H1 (cell line): Measurements from ENCODE around the gene NSUN4.

Source experiments
- BCL11A ChIP-seq, 2 experiments: IDR thresholded peaks; one replicate each; pipeline ENCODE4 v1.6.1; 2011; ENCODE audit warnings: low read depth in 2 of 2, low read length in 2 of 2, mild to moderate bottlenecking in 2 of 2
- CEBPB ChIP-seq: IDR thresholded peaks from 2 replicates; pipeline ENCODE4 v1.6.1; 2012; ENCODE audit warnings: low read depth, low read length
- CREB1 ChIP-seq: IDR thresholded peaks from 2 replicates; pipeline ENCODE4 v1.6.1; 2012; ENCODE audit warnings: inconsistent platforms
- CTCF ChIP-seq, 3 experiments: IDR thresholded peaks; 1 replicate in 2 of 3; 2 replicates in 1 of 3; pipeline versions ENCODE4 v1.5.1 to v1.6.1; 2011; ENCODE audit warnings: low read length in 3 of 3, mild to moderate bottlenecking in 3 of 3, inconsistent platforms in 2 of 3, low read depth in 1 of 3, moderate library complexity in 1 of 3; ENCODE audit not compliant: insufficient read depth in 1 of 3; ENCODE audit errors: control extremely low read depth in 1 of 3
- EZH2 ChIP-seq: fragments of 200-600 bp; sonication (generic); IDR thresholded peaks from 2 replicates; pipeline ENCODE4 v1.7.1; 2012; ENCODE audit warnings: low read depth, mild to moderate bottlenecking, moderate library complexity, low read length, inconsistent platforms; ENCODE audit not compliant: severe bottlenecking
- KDM5A ChIP-seq: fragments of 200-600 bp; IDR thresholded peaks from 2 replicates; pipeline ENCODE4 v1.7.1; 2012; ENCODE audit warnings: mild to moderate bottlenecking, low read length, inconsistent platforms, mixed read lengths
- POLR2A ChIP-seq, 2 experiments: IDR thresholded peaks; 1 replicate in 1 of 2; 2 replicates in 1 of 2; pipeline ENCODE4 v1.6.1; 2011; ENCODE audit warnings: low read depth in 2 of 2, low read length in 2 of 2, mild to moderate bottlenecking in 2 of 2; ENCODE audit errors: control extremely low read depth in 1 of 2
- SUZ12 ChIP-seq: fragments of 200-600 bp; sonication (generic); IDR thresholded peaks from 2 replicates; pipeline ENCODE4 v1.6.1; 2012; ENCODE audit warnings: mild to moderate bottlenecking, inconsistent platforms, low read length, moderate library complexity, mixed read lengths
- USF2 ChIP-seq: IDR thresholded peaks from 2 replicates; pipeline ENCODE4 v1.6.1; 2011; ENCODE audit warnings: low read length, improper control_type of control experiment
- YY1 ChIP-seq: IDR thresholded peaks from 2 replicates; pipeline ENCODE4 v1.6.1; 2011; ENCODE audit warnings: low read depth, mild to moderate bottlenecking, low read length

- TF ChIP-seq CTCF (IDR thresholded peaks at IDR 0.05; ENCODE audit: control extremely low read depth in 1 of 3, insufficient read depth in 1 of 3, low read depth in 1 of 3, low read length in 3 of 3) (no peak), CEBPB (no peak), BCL11A (IDR thresholded peaks at IDR 0.05; ENCODE audit: low read depth in 2 of 2, low read length in 2 of 2) (no peak), CREB1 (peak; percentile 21; the same call in 1 of the 2 replicates), POLR2A (IDR thresholded peaks at IDR 0.05; ENCODE audit: control extremely low read depth in 1 of 2, low read depth in 2 of 2, low read length in 2 of 2) (no peak), EZH2 (no peak), YY1 (peak; percentile 76), KDM5A (no peak), SUZ12 (no peak), USF2 (no peak)
Observed at GRCh38 chr1:46401964-46402626, 61.5 kb downstream of the NSUN4 start.
